ENCODE measurements around the gene SPIB. TPM values are rescaled to one million over a fixed set of nuclear protein-coding genes. Genes with fewer than 3 reads are reported as not detected.

The SPIB gene
- total and polyA plus RNA-seq, 10 donors: 22.1 to 90.5 (median 41.3) TPM

DNA sequence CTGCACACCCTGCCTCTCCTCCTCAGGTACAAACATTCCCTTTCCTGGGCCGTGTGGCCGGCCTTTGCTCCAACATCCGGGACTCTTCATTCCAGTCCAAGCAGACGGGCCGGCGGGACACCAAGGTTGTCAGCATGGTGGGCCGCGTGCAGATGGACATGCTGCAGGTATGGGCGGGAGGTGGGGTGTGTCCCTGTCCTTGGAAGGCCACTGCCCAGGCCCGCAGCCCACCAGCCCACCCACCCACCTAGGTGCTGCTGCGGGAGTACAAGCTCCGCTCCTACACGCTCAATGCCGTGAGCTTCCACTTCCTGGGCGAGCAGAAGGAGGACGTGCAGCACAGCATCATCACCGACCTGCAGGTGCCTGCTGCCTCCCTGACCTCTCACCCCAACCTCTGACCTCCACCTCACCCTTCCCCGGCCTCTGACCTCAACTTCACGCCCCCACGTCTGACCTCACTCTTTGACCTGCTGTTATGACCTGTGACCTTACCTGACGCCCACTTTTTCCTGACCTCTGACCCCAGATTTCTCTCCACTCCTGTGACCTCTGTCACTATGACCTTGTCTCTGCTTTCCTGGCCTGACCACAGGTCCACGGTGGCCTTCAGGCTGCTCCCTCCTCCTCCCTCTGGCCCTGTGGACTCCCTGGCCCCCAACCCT is 12.4 kb upstream of the SPIB start:
- WGBS, 5 donors: 92 to 94% (median 93%) methylated on average over 14 to 22 of the region's 22 CpGs
- Histone ChIP-seq H3K4me3 (no peak overlapping the region), H3K36me3 (peaks cover 0 to 100% (median 44%) of the 10 kb centered on the region in 6 donors), H3K27ac (no peak overlapping the region), H3K27me3 (replicated peaks in 1 of 7) (no peaks in the 10 kb centered on the region), H3K4me1 (no peaks in the 10 kb centered on the region), H3K9me3 (no peaks in the 10 kb centered on the region)
- DNase-seq: no peak
- intact Hi-C loops (cut with DNase I; ENCODE audit: low total_unique reads): no loop called here
- TF ChIP-seq POLR2AphosphoS5 (IDR thresholded peaks at IDR 0.05) (no peak), POLR2A (IDR thresholded peaks at IDR 0.05) (no peak)
- TF ChIP-seq, protein P1, sequence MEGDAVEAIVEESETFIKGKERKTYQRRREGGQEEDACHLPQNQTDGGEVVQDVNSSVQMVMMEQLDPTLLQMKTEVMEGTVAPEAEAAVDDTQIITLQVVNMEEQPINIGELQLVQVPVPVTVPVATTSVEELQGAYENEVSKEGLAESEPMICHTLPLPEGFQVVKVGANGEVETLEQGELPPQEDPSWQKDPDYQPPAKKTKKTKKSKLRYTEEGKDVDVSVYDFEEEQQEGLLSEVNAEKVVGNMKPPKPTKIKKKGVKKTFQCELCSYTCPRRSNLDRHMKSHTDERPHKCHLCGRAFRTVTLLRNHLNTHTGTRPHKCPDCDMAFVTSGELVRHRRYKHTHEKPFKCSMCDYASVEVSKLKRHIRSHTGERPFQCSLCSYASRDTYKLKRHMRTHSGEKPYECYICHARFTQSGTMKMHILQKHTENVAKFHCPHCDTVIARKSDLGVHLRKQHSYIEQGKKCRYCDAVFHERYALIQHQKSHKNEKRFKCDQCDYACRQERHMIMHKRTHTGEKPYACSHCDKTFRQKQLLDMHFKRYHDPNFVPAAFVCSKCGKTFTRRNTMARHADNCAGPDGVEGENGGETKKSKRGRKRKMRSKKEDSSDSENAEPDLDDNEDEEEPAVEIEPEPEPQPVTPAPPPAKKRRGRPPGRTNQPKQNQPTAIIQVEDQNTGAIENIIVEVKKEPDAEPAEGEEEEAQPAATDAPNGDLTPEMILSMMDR (IDR thresholded peaks at IDR 0.05 in 8 of 11, conservative IDR thresholded peaks at IDR 0.05 in 3 of 11): no peak

DNA sequence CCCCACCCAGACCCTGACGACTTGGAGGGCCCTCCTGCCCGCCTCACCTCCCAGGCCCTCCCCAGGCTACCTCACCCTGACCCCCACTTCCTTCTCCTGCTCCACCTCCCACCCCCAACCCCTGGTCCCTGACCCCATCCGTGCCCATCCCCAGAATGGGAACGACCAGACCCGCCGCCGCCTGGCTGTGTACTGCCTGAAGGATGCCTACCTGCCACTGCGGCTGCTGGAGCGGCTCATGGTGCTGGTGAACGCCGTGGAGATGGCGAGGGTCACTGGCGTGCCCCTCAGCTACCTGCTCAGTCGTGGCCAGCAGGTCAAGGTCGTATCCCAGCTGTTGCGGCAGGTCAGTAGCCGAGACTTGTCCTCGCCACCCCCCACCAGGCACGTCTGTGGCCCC is 11.9 kb upstream of the SPIB start:
- intact Hi-C loops (cut with DNase I; ENCODE audit: low total_unique reads): no loop called here
- 94 to 98% (median 95%) methylated on average over 17 to 19 of the region's 19 CpGs for WGBS, 5 donors
- Histone ChIP-seq H3K9me3 (no peaks in the 10 kb centered on the region), H3K27ac (no peak overlapping the region), H3K27me3 (replicated peaks in 1 of 7) (no peaks in the 10 kb centered on the region), H3K4me1 (no peaks in the 10 kb centered on the region), H3K36me3 (peaks cover 0 to 96% (median 44%) of the 10 kb centered on the region in 6 donors), H3K4me3 (no peak overlapping the region)
- no peak for TF ChIP-seq POLR2A (IDR thresholded peaks at IDR 0.05)
- no peak for TF ChIP-seq POLR2AphosphoS5 (IDR thresholded peaks at IDR 0.05)
- TF ChIP-seq, protein P1 (IDR thresholded peaks at IDR 0.05 in 8 of 11, conservative IDR thresholded peaks at IDR 0.05 in 3 of 11): no peak
- no peak for DNase-seq

DNA sequence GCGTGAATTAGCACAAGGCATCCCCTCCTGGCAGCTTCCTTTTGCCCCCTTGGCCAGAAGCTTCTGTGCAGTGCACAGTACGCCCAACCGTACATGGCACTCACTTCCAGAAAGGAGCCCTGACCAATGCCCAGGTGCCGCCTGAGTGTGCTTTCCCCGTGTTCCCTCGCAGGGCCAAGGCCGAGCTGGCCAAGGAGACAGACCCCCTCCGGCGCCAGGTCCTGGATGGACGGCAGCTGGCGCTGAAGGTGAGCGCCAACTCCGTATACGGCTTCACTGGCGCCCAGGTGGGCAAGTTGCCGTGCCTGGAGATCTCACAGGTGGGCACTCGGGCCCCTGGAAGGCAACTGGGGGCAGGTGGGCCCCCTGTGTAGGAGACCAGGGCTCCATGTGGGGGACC is 9.4 kb upstream of the SPIB start:
- WGBS, 5 donors: 88 to 99% (median 97%) methylated on average over 5 to 17 of the region's 17 CpGs
- Histone ChIP-seq H3K4me1 (peaks cover 0 to 2% (median 0%) of the 10 kb centered on the region in 6 donors), H3K36me3 (peaks cover 0 to 85% (median 30%) of the 10 kb centered on the region in 6 donors), H3K4me3 (no peak overlapping the region), H3K9me3 (no peaks in the 10 kb centered on the region), H3K27me3 (replicated peaks in 1 of 7) (no peaks in the 10 kb centered on the region), H3K27ac (no peak overlapping the region)
- no peak for DNase-seq
- intact Hi-C loops (cut with DNase I; ENCODE audit: low total_unique reads): no loop called here
- TF ChIP-seq, protein P1 (IDR thresholded peaks at IDR 0.05 in 8 of 11, conservative IDR thresholded peaks at IDR 0.05 in 3 of 11): no peak
- TF ChIP-seq POLR2A (IDR thresholded peaks at IDR 0.05) (no peak), POLR2AphosphoS5 (IDR thresholded peaks at IDR 0.05) (no peak)

DNA sequence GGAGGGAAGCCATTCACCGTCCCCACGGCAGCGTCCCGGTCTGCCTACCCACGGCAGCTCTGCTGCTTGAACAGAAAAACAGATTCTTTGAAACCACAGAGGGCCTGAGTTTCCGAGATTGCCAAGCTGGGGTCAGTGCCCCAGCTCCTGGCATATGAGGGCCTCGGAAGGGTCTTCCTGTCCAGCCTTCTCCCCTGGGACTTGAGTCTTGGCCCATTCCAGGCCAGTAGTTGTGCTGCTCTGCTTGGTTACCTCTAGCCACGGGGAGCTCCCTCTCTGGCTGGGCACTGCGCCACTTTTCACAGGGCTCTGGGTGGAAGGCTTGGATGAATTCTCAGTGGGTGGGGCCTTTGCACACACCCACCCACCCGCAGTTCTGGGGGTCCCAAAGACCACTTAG is 8.6 kb upstream of the SPIB start:
- Histone ChIP-seq H3K4me1 (peaks cover 0 to 10% (median 7%) of the 10 kb centered on the region in 6 donors), H3K27ac (no peak overlapping the region), H3K9me3 (no peaks in the 10 kb centered on the region), H3K27me3 (replicated peaks in 1 of 7) (no peaks in the 10 kb centered on the region), H3K4me3 (no peak overlapping the region), H3K36me3 (peaks cover 0 to 78% (median 30%) of the 10 kb centered on the region in 6 donors)
- TF ChIP-seq, protein P1 (IDR thresholded peaks at IDR 0.05 in 8 of 11, conservative IDR thresholded peaks at IDR 0.05 in 3 of 11): no peak
- TF ChIP-seq POLR2A (IDR thresholded peaks at IDR 0.05) (no peak), POLR2AphosphoS5 (IDR thresholded peaks at IDR 0.05) (no peak)
- WGBS, 5 donors: 93 to 95% (median 93%) methylated on average over 8 to 10 of the region's 10 CpGs
- no peak for DNase-seq
- intact Hi-C loops (cut with DNase I; ENCODE audit: low total_unique reads): loop anchor here (10.0 kb wide), 1 partner anchor 45 kb away; the partner anchor contains the start of gene NAPSA
